ENCODE data around the gene ENTREP1. TPM values are rescaled to one million over a fixed set of nuclear protein-coding genes. Genes with fewer than 3 reads are reported as not detected.
A peak's percentile ranks its signal among the peaks of the same experiment; 100 is the strongest.

Gene ENTREP1
- polyA plus RNA-seq, 1 of the 3 experiments (the other 2 are of a cell fraction) = not detected

DNA sequence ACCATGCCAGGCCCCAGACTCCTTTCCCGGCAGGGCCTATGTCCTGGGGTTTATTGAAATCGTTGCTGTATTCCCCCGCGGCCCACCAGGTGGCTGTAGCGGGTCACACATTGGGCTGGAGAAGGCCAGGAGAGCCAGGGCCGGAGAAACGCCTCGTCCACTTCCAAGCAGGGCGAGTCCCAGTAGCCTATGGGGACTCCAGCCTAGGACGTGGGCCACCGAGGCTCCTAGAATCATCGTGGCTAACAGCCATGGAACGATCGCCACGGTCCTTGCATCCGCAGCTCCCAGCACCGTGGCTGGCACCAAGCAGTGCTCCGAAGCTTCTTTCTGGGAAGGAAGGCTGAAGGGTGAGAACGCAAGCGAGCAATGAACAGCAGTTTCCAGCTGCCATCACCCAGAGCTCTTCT is 87.7 kb downstream of the ENTREP1 start:
- Histone ChIP-seq H3K36me3 (replicated peaks in 1 of 2; ENCODE audit: control insufficient read depth in 1 of 2, insufficient read depth in 2 of 2, low read length in 1 of 2) (no peaks in the 10 kb centered on the region), H3K9ac (no peak overlapping the region), H2AFZ (ENCODE audit: low read depth) (no peak overlapping the region), H3K27me3 (ENCODE audit: insufficient read depth) (no peaks in the 10 kb centered on the region), H3K9me3 (no peaks in the 10 kb centered on the region), H3K79me2 (ENCODE audit: insufficient read depth) (no peaks in the 10 kb centered on the region), H3K4me2 (no peak overlapping the region), H3K9me2 (no peaks in the 10 kb centered on the region), H4K20me1 (ENCODE audit: insufficient read depth) (no peaks in the 10 kb centered on the region), H3K4me1 (ENCODE audit: control insufficient read depth in 1 of 2, insufficient read depth in 2 of 2, low read depth in 1 of 2, low read length in 1 of 2) (no peaks in the 10 kb centered on the region; a peak in 1 of 4 replicates), H3K4me3 (ENCODE audit: low read depth in 2 of 2, low read length in 1 of 2) (no peak overlapping the region), H3K27ac (ENCODE audit: low read depth in 2 of 2, low read length in 1 of 2) (no peak overlapping the region), H3F3A (replicated peaks; ENCODE audit: insufficient read depth) (no peaks in the 10 kb centered on the region)
- CTCF ChIA-PET = interaction anchor here (0.6 to 1.6 kb wide), 8 partner anchors 9 to 519 kb away, joined by 3 to 14 read pairs (median 4); no protein-coding TSS in a partner anchor
- 41% methylated on average over 19 of the region's 20 CpGs for WGBS (ENCODE audit: low lambda C conversion rate)
- POLR2A ChIA-PET = no interaction called here
- DNase-seq = peak; percentile 87
- TF ChIP-seq, protein P1, sequence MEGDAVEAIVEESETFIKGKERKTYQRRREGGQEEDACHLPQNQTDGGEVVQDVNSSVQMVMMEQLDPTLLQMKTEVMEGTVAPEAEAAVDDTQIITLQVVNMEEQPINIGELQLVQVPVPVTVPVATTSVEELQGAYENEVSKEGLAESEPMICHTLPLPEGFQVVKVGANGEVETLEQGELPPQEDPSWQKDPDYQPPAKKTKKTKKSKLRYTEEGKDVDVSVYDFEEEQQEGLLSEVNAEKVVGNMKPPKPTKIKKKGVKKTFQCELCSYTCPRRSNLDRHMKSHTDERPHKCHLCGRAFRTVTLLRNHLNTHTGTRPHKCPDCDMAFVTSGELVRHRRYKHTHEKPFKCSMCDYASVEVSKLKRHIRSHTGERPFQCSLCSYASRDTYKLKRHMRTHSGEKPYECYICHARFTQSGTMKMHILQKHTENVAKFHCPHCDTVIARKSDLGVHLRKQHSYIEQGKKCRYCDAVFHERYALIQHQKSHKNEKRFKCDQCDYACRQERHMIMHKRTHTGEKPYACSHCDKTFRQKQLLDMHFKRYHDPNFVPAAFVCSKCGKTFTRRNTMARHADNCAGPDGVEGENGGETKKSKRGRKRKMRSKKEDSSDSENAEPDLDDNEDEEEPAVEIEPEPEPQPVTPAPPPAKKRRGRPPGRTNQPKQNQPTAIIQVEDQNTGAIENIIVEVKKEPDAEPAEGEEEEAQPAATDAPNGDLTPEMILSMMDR (IDR thresholded peaks at IDR 0.05) = peak; percentile 61
- TF ChIP-seq, protein P2, sequence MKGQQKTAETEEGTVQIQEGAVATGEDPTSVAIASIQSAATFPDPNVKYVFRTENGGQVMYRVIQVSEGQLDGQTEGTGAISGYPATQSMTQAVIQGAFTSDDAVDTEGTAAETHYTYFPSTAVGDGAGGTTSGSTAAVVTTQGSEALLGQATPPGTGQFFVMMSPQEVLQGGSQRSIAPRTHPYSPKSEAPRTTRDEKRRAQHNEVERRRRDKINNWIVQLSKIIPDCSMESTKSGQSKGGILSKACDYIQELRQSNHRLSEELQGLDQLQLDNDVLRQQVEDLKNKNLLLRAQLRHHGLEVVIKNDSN (IDR thresholded peaks at IDR 0.05; ENCODE audit: borderline replicate concordance, low read depth) = no peak
- TF ChIP-seq TAF1 (IDR thresholded peaks at IDR 0.05; ENCODE audit: borderline replicate concordance, low read depth, low read length) = no peak
- TF ChIP-seq RAD21 (IDR thresholded peaks at IDR 0.05; ENCODE audit: low read length) = peak; percentile 76
- TF ChIP-seq SIN3A (IDR thresholded peaks at IDR 0.05; ENCODE audit: borderline replicate concordance, low read depth, low read length) = no peak
- no peak for TF ChIP-seq RFX5 (IDR thresholded peaks at IDR 0.05; ENCODE audit: low read length)
- TF ChIP-seq, protein P3, sequence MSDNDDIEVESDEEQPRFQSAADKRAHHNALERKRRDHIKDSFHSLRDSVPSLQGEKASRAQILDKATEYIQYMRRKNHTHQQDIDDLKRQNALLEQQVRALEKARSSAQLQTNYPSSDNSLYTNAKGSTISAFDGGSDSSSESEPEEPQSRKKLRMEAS (IDR thresholded peaks at IDR 0.05; ENCODE audit: low read depth) = no peak
- TF ChIP-seq SMC3 (IDR thresholded peaks at IDR 0.05; ENCODE audit: low read depth, low read length) = peak; percentile 69

DNA sequence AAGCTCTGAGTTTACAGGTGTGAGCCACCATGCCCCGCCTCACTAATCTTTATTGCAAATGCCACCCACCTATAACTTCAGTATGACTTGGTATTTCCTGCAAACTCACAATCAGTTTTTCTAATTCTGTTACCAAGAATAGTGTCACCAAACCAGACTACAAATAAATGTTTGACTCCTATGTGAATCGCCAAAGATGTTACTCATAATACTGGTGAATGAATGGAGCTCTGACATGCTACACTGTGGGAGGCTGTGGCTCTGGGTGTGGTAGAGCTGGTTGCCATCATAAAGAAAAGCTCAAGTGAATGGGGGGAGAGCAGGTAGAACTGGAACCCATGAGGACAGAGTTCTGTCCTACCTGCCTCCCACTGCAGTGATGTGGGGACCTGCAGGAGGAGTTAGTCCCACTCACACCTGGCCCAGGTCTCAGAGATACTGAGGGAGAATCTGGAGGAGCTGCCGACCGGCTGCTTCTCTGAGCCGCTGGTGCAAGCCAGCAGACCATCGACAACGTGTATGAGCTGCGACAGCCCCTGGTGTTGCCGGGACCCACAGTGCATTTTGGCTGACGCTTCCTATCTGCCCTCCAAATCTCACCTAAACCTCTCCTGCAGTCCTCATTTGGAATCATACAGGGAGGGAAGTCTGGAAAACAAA is 95.7 kb downstream of the ENTREP1 start:
- no peak overlapping the region for H3K4me2 ChIP-seq
- H3K4me1 ChIP-seq (ENCODE audit: control insufficient read depth in 1 of 2, insufficient read depth in 2 of 2, low read depth in 1 of 2, low read length in 1 of 2) = peaks cover 0 to 2% of the 10 kb centered on the region in 2 experiments; a peak in 1 of 4 replicates
- H3K9me2 ChIP-seq = no peaks in the 10 kb centered on the region
- no peak overlapping the region for H3K27ac ChIP-seq (ENCODE audit: low read depth in 2 of 2, low read length in 1 of 2)
- H3K27me3 ChIP-seq (ENCODE audit: insufficient read depth) = no peaks in the 10 kb centered on the region
- CTCF ChIA-PET = interaction anchor here (0.9 to 6.0 kb wide), 16 partner anchors 8 to 810 kb away, joined by 3 to 157 read pairs (median 12); partner anchors contain the start of gene APBA1
- POLR2A ChIA-PET = no interaction called here
- H3K36me3 ChIP-seq (replicated peaks in 1 of 2; ENCODE audit: control insufficient read depth in 1 of 2, insufficient read depth in 2 of 2, low read length in 1 of 2) = no peaks in the 10 kb centered on the region
- no peak overlapping the region for H2AFZ ChIP-seq (ENCODE audit: low read depth)
- no peaks in the 10 kb centered on the region for H3K79me2 ChIP-seq (ENCODE audit: insufficient read depth)
- WGBS (ENCODE audit: low lambda C conversion rate) = 82% methylated on average over 4 of the region's 10 CpGs
- H3K4me3 ChIP-seq (ENCODE audit: low read depth in 2 of 2, low read length in 1 of 2) = no peak overlapping the region
- no peaks in the 10 kb centered on the region for H3K9me3 ChIP-seq
- H3F3A ChIP-seq (replicated peaks; ENCODE audit: insufficient read depth) = no peaks in the 10 kb centered on the region
- H4K20me1 ChIP-seq (ENCODE audit: insufficient read depth) = no peaks in the 10 kb centered on the region
- no peak for DNase-seq
- no peak overlapping the region for H3K9ac ChIP-seq
- TF ChIP-seq RAD21 (IDR thresholded peaks at IDR 0.05; ENCODE audit: low read length) (no peak), SIN3A (IDR thresholded peaks at IDR 0.05; ENCODE audit: borderline replicate concordance, low read depth, low read length) (no peak), MXI1 (IDR thresholded peaks at IDR 0.05; ENCODE audit: low read depth, low read length) (no peak), NFIC (IDR thresholded peaks at IDR 0.05; ENCODE audit: borderline replicate concordance) (no peak), TEAD4 (IDR thresholded peaks at IDR 0.05; ENCODE audit: borderline replicate concordance, insufficient read depth) (no peak), NRF1 (IDR thresholded peaks at IDR 0.05; ENCODE audit: low read depth, low read length) (no peak)
- TF ChIP-seq, protein P4, sequence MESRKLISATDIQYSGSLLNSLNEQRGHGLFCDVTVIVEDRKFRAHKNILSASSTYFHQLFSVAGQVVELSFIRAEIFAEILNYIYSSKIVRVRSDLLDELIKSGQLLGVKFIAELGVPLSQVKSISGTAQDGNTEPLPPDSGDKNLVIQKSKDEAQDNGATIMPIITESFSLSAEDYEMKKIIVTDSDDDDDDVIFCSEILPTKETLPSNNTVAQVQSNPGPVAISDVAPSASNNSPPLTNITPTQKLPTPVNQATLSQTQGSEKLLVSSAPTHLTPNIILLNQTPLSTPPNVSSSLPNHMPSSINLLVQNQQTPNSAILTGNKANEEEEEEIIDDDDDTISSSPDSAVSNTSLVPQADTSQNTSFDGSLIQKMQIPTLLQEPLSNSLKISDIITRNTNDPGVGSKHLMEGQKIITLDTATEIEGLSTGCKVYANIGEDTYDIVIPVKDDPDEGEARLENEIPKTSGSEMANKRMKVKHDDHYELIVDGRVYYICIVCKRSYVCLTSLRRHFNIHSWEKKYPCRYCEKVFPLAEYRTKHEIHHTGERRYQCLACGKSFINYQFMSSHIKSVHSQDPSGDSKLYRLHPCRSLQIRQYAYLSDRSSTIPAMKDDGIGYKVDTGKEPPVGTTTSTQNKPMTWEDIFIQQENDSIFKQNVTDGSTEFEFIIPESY (IDR thresholded peaks at IDR 0.05; ENCODE audit: borderline replicate concordance, low read depth) = no peak
- TF ChIP-seq, protein P5, sequence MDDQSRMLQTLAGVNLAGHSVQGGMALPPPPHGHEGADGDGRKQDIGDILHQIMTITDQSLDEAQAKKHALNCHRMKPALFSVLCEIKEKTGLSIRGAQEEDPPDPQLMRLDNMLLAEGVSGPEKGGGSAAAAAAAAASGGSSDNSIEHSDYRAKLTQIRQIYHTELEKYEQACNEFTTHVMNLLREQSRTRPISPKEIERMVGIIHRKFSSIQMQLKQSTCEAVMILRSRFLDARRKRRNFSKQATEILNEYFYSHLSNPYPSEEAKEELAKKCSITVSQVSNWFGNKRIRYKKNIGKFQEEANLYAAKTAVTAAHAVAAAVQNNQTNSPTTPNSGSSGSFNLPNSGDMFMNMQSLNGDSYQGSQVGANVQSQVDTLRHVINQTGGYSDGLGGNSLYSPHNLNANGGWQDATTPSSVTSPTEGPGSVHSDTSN (IDR thresholded peaks at IDR 0.05) = no peak
- TF ChIP-seq, protein P3 (IDR thresholded peaks at IDR 0.05; ENCODE audit: low read depth) = no peak
- TF ChIP-seq, protein P6, sequence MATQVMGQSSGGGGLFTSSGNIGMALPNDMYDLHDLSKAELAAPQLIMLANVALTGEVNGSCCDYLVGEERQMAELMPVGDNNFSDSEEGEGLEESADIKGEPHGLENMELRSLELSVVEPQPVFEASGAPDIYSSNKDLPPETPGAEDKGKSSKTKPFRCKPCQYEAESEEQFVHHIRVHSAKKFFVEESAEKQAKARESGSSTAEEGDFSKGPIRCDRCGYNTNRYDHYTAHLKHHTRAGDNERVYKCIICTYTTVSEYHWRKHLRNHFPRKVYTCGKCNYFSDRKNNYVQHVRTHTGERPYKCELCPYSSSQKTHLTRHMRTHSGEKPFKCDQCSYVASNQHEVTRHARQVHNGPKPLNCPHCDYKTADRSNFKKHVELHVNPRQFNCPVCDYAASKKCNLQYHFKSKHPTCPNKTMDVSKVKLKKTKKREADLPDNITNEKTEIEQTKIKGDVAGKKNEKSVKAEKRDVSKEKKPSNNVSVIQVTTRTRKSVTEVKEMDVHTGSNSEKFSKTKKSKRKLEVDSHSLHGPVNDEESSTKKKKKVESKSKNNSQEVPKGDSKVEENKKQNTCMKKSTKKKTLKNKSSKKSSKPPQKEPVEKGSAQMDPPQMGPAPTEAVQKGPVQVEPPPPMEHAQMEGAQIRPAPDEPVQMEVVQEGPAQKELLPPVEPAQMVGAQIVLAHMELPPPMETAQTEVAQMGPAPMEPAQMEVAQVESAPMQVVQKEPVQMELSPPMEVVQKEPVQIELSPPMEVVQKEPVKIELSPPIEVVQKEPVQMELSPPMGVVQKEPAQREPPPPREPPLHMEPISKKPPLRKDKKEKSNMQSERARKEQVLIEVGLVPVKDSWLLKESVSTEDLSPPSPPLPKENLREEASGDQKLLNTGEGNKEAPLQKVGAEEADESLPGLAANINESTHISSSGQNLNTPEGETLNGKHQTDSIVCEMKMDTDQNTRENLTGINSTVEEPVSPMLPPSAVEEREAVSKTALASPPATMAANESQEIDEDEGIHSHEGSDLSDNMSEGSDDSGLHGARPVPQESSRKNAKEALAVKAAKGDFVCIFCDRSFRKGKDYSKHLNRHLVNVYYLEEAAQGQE (IDR thresholded peaks at IDR 0.05; ENCODE audit: low read depth, low read length) = no peak
